ENCODE data around the gene NAV2.

The NAV2 gene

DNA sequence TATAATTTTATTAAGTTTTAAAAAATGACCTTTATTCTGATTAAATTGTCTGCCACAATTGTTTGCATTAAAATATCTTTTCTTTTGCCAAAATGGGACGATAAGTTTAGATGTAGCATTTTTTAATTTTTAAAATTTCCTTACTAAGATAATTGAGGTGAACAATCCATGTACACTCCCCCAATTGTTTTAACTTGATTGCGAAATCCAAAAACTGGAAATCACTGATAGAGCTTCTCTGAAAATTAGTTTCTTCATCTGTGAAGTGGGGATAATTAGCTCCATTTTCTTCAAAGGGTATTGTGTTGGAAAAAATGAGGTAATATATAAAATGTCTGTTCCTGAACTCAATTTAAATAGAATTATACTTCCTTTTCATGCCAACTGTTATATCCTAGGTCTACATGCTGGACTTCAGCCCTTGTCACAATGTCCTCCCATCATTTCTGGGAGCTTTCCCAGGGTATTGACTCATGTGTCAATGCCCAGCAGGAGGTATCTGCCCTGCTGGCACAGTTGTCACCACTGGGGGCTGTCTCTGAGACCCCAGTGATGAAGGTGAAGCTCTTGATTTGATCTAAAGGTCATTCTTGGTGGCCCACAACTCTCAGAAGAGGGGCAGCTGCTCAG lies 28.7 kb upstream of the NAV2 start:
- DNase-seq, result peak; percentile 29

DNA sequence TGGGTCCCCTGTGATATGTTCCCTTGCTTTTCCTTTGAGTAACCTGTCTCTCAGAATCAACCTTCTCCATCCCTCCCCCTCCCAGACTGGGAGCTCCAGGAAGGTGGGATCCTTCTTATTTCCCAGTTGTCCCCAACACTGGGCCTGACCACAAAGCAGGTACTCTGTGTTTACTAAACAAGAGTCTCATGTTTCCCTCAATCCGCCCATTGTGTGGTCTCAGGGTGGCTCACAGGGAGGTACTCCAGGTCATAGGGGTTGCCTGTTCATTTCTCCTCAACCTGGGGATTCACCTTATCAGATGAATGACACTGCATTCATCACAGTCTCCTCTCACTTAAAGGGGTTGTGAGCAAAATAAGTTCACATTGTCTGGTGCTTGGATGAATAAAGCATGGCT lies 26.4 kb upstream of the NAV2 start:
- no peak for DNase-seq

DNA sequence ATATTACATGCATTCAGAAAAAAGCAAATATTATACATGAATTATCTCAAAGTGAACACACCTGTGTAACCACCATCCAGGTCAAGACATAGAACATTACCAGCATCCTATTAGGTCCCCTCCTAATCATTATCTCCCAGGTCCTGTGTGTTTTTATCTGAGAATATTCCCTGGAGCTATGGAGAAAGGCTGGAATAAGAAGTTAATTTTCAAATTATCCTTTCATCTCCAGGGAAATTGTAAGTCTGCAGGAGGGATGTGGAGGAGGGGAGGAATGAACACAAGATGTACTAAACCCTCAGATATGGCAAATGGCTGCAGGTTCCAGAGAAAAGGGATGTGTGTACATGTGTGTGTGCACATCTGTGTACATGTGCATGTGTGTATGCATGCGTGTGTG lies 25.2 kb upstream of the NAV2 start:
- no peak for DNase-seq

DNA sequence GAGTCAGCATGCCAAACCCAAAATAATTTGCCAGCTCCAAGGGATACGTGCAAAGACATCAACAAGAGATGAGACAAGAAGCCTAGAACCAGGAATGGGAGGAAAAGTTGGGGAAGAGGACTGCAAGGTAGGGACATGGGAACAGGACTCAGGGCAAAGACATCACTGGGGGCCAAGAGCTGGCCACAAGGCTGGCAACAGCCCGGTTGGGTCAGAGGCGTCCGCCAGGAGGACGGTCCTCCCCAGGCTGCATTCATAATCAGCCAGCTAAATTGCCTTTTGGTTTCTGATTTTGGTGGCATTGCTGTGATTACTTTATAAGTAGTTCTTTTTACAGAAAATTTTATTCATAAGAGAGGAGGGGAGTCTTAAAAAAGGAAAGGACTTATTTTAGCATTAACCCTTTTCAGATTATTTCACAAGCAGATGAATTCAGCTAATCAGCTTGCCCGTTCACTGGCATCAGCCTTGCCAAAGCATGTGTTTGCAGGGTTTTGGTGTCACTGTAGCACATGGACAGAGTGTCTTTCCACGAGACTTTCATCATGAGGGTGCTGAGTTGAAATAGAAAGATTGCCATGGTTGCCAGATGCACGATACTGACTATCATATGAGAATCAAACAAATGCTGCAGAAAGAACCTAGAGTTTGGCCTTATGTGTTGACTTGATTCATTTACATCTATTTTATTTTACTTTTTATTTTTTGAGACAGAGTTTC lies 23.2 kb upstream of the NAV2 start:
- DNase-seq, result no peak

DNA sequence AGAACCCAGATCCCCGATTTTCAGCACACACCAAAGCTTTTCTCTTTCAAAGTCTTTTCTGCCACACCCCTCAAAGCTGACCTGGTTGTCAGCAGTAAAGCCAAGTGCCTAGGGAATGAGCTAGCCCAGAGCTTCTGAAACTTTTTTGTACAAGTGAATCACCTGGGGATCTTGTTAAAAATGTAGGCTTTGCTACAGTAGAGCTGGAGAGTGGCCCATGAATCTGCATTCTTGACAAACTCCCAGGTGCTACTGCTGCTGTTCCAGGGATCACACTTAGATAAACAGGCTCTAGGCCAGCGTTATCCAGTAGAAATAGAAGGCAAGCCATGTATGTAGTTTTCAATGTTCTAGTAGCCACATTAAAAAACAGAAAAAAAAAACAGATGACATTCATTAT lies 21.8 kb upstream of the NAV2 start:
- DNase-seq, result no peak

DNA sequence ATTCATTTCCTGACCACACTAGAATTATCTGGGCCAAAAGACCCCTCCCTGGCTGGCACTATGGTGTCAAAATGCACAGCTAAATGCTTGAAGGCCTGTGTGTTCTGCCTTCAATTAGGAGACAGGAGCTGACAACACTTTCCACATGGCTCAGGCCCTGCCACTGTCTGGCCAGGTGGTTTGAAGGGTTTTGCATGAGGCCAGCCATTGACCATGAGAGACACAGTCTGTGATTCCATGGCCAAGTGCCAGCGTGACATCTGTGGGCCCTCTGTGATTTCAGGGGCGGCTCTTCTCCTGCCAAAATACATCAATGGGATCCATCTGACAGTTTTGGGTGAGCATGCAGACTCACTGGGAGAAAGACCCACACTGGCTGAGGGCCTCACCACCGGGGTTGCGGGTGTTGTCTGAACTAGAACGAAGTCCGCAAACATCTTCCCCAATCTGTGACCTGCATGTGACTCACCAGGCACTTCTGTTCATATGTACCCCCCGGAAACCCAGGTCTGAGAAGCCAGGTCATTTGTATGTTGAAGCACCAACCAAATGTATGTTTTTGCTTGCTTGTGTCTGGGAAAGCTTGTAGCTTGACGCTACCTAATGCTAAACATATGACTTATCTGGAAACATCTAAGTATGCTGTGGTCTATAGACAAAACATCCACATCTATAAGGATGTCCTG lies 20.7 kb upstream of the NAV2 start:
- DNase-seq, result peak; percentile 46

DNA sequence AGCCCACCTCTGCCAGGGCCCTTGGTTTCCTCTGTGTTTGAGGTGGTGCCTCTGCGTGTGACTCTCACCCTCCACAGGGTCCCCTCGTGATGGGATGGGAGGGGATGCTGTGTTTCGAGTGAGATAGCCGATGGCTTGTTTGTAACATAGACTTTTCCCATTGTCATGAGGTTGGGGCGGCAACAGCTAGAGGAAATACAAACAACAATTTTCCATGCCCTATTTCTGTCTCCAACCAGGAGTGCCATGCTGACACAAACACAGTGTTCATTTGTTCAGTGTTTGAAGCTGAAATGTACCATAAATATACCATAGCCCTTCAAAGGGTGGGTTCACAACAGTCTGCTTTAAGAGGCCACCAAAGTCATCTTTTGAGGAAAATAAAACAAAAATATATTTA lies 19.5 kb upstream of the NAV2 start:
- DNase-seq, result no peak

DNA sequence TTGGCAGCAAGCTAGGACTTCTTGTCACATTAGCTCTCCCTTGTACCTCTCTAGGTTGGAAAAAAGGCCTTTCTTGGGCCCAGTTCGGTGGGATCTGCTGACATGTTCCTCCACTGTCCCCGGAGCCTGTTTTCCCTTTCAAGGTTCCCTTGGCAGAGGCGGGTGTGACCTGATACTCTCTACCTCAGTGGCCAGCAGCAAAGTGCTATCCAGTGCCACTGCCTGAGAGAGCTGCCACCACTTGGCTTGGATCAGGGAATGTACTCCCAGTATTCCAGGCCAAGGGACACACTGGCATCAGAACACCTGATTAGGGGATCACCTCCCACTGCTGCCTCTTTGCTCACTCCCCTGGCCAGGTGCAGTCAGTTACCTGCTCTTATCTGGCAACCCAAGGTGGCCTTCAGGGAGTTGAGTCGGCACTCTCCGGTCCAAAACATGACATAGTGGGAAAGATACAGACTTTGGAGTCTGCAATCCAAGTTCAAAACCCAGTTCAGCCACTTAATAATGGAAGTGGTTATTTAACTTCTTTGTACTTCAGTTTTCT lies 17.8 kb upstream of the NAV2 start:
- DNase-seq, result no peak

DNA sequence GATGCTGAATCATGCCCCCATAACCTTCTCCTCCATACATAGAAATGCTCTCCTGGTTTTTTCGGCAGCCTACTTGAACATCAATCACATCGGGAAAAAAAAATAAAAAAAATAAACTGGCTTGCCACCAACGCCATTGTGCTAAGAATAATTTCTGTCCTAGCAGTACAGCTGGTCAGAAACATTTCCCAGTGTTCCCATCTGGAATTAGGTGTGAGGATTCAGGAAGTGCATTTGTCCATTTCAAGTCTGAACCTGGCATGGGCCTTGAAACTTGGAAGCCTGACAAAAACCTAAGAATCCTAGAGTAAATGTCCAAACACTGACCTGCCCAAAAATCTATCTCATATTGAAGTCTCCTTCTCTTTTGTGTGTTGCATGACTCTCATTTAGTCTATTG lies 16.6 kb upstream of the NAV2 start:
- DNase-seq, result no peak

DNA sequence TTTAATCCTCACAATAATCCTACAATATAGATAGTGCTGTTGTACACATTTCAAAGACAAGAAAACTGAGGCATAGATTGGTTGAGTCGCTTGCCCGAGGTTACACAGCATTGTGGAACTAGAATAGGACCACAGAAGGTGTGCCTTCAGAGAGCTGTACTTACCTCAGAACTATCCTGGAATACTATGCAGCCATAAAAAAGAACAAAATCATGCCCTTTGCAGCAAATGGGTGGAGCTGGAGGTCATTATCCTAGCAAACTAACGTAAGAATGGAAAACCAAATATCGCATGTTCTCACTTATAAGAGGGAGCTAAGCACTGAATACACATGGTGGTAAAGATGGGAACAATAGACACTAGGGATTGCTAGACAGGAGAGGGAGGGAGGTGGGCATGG lies 15.7 kb upstream of the NAV2 start:
- DNase-seq, result no peak

DNA sequence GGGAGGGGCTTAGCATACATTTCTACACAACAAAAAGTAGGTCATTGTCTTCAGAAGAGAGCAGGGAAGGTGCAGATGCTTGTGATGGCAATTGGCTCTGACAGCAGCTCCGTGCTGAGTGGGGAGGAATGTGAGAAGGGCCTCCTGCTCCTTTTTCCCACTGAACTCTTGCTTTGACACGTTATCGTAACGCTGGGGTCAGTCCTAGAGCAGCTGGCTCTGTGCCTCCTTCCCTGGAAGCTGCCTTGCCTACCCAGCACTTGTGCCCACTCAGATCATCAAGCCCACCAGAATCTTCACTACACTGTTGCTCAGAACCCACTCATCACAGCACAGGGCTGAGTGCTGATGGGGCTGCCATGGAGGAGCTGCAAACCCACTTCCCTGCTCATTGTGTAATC lies 14.9 kb upstream of the NAV2 start:
- no peak for DNase-seq

DNA sequence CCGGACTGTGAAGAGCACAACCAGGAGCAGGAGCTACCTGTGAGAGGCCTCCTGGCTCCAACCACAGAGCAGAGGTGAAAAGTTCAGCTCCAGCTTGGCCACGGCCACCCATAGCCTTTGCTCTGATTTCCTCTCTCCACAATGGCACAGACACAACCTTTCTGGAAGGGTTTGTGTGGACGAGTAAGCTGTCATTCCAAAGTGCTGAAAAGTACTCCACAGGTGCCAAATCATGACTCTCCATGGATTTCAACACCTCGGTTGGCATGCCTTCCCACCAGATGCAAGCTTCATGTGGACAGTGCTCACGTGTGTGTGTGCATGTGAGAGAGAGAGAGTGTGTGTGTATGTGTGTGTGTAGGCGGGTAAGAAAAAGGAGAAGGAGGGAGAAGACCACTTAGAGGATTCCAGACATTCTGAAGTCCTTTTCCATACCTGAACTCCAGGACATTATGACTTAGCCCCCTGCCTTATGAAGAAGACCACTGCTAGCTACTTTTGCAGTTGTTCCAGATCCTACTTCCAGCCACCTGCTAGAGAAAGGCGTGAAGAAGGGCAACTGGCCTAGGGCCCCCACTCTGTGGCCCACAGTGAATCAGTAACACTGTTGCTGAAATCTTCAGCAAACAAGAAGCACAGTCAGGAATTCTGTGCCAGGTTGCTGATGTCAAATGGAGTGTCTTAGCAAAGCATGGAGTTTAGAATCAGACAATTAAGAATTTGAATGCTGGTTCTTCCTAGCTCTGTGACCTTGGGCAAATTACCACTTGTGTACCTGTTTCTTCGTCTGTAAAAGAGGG lies 13.9 kb upstream of the NAV2 start:
- no peak for DNase-seq

DNA sequence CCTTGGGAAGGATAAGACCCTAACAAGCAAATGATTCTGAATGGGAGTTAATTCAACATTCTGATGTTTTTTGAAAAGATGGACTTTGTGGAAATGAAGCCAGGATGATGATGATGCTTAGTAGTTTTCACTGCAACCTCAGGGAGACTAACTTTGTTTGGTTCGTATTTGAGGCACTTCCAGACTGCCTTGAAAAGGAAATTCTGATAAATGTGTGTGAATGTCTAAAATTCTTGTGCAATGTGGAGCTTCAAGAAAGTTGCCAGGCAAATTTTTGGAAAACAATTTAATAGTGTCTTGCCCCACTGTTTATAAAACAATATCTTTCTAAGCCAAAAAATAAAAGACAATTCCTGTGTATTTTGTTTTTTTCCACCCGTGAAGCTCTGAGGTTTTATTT lies 11.2 kb upstream of the NAV2 start:
- DNase-seq, result no peak

DNA sequence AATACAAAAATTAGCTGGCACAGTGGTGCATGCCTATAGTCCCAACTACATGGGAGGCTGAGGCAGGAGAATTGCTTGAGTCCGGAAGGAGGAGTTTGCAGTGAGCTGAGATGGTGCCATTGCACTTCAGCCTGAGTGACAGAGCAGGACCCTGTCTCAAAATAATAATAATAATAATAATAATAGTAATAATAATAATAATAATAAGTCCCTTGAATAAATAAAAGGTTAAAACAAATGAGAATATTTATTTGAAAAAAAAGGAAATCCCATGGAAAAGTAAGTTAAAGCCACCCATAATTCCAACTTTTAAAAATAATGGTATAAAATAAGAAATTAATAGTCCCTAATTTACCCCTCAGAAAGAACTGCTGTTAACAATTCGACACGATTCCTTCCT lies 10.0 kb upstream of the NAV2 start:
- DNase-seq, result no peak

DNA sequence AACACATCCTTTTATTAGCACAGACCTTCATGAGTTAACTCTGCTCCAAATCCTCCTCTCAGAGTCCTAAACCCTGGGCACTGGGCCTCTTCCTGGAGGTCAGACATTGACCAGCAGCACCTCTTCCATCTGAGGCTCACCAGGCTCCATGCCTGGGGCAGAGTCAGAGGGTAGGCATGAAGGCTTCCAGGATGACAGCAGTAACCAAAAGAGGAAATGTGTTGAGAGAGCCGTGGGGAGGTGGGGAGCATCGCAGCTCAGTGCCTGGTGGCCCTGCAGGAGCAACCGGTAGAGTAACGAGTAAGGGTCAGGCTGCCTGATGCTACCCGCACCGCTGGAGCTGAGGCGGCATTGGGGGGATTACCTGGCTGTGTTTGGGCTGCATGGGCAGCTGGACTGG lies 9.4 kb upstream of the NAV2 start:
- DNase-seq, result peak; percentile 43

DNA sequence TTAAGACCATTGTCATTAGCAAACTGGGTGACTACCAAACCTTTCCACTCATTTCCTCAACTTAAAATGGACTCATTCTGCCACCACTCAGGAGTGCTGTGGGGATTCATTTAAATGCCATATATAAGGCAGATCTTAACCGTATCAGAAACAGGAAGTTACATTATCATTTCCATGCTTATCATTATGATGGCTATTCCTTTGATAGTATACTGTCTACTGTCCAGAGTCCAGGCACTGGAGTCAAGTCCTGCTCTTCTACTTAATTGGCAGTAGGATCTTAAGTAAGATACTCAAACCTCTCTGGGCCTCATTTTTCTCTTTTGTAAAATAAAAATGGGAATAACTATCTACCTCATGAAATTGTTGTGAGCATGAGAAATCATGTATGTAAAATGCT lies 8.4 kb upstream of the NAV2 start:
- no peak for DNase-seq

DNA sequence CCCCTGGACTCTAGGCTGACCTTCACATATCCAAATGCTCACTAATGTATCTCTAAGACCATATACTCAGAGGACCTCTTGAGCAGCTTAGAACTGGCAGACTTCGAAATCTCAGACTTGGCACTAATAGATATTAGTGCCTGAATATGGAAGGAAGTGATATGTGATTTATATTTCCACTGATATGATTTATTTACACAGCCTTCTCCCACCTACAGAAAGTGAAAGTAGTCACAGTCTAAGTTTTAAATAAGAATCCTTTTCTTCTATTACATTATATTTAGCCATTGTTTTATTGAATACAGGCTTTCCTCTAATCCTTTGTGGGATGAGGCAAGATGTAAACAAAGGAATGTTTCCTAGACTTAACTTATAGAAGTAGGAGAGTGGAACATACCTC lies 6.7 kb upstream of the NAV2 start:
- no peak for DNase-seq

DNA sequence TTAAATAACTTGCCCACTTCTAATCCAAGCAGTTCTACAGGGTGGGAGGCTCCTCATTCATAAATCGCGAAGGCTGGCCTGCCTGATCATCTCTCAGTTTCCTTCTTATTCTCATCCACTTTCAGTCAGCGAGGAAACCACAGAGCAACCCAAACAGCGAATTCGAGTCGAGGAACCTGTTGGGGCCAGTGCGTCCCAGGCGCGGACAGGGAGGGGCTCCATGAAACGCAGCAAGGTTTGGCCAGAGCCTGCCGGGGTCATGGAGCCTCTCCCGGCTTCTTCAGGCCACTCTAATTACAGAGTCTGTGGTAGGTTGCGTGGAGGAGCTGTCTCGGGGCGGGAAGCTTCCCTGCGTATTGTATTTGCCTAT lies 741 bp upstream of the NAV2 start:
- DNase-seq, result no peak

DNA sequence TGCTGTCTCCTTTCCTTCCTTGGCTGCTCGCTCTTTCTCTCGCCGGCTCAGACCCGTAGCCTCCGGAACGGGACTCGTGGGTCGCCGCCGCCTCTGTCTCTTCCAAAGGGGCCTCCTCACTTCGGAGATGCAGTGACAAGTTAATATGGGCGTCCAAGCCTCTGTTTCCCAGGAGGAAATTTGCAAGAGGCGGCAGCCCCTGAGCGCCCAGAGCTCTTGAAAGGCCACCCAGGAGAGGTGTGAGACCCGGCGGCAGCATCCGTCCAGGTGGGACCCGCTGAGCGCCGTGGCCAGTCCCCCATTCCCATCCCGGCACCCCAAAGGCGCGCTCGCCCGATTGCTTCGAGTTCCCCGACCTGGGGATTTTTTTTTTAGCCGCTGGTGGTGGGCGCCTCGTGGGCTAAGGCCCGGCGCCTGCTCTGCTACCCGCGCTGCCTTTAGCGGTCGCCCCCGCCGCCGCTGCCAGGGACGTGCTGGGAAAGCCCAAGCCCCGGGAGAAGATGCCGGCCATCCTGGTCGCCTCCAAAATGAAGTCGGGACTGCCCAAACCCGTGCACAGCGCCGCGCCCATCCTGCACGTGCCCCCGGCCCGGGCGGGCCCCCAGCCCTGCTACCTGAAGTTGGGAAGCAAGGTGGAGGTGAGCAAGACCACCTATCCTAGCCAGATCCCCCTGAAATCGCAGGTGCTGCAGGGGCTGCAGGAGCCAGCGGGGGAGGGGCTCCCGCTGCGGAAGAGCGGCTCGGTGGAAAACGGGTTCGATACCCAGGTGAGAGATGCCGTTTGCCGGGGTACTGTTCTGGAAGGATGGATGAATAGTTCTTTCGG lies 772 bp downstream of the NAV2 start:
- peak; percentile 21 for DNase-seq

DNA sequence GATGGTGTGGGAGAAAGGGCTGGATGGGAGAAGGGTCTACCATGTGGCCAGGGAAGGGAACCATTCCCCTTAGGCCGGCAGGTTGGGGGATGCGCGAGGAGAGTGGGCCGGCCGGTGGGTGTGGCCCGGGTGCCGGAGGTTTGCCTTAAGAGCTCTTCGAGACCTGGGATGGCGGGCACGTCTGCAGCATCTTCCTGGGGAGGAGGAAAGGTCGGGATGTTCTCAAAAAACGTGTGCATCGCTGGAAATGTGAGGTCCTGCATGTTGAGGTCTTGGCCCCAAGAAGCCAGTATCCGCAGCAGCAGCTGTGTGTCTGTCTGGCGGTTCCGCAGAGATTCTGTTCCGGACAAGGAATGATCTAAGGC lies 1.4 kb downstream of the NAV2 start:
- DNase-seq, result peak; percentile 33

DNA sequence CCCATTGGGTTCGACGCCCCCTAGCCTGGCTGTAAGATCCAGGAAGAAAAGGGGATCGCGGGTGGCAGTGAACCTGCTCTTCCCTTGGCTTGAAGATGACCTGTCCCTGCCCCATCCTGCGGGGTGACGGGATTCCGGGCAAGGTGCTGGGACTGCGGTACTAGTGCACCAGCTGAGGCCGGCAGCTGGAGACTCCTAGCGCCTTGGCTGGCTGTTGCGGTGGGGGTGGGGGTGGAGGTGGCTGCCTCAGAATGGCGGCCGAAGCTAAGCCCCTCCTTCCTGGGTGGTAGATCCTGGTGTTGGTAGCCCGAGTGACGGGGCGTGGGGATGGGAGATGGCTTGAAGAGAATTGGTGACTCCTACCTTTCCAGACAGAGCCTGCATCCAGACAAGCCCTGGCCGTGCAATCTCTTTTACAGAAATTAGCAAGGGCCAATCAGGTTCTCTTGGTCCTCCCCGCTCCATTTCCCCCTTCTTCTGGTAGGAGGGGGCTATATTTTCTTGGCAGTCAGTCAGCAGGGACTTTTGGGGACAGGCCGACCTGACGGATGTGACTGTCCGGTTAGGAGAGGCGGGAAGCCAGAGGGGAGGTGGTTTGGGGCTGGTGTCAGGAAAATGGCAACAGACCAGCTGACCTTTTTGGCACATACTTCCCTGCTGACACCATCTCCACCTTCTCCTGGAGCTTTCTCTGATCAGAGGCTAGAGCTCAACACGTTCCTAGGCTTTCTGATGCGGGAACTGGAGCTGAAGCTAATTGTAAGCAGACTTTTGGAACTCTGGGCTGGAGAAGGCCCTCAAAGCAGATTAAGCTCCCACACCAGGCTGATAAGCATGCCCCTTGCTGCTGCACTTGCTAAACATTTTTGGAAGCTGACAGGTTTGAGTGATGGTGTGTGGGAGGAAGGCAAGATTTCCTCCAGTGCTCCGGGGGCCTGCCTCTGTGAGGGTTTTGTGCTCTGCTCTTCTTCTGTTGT lies 2.0 kb downstream of the NAV2 start:
- DNase-seq, result peak; percentile 77

Measured in fibroblast of skin of back (primary cell).